K562 (cell line): ENCODE measurements around the gene LPGAT1. TPM values are rescaled to one million over a fixed set of nuclear protein-coding genes. Genes with fewer than 3 reads are reported as not detected.

Source experiments
- BDP1 ChIP-seq: IDR thresholded peaks from 3 replicates; pipeline ENCODE4 v1.6.1; 2011; ENCODE audit not compliant: insufficient read length, insufficient read depth
- CHD4 ChIP-seq: fragments of 200-600 bp; sonication (generic); IDR thresholded peaks from 3 replicates; pipeline ENCODE4 v1.6.1; 2012; ENCODE audit warnings: low read depth, mild to moderate bottlenecking, mixed read lengths, low read length, inconsistent platforms; ENCODE audit not compliant: insufficient read depth, insufficient replicate concordance, poor library complexity, severe bottlenecking
- CREB1 ChIP-seq, 2 experiments: sonication (generic) in 1 of 2; formaldehyde crosslinking in 1 of 2; IDR thresholded peaks; 2 replicates each; pipeline versions ENCODE4 v1.6.1 to v1.8.0; 2012 to 2022; ENCODE audit warnings: inconsistent platforms in 1 of 2, mild to moderate bottlenecking in 1 of 2, missing genetic modification reagents in 1 of 2, moderate library complexity in 1 of 2
- HDAC1 ChIP-seq, 2 experiments: fragments of 450-650 bp; IDR thresholded peaks; 2 replicates each; pipeline ENCODE4 v1.6.1; 2016 to 2017; ENCODE audit warnings: inconsistent platforms in 1 of 2, mild to moderate bottlenecking in 1 of 2, moderate library complexity in 1 of 2
- HNRNPUL1 ChIP-seq: fragments of 200-400 bp; formaldehyde crosslinking; IDR thresholded peaks from 2 replicates; pipeline ENCODE4 v1.6.1; 2017; ENCODE audit warnings: low read length
- JUN ChIP-seq, 2 experiments: sonication (generic) in 1 of 2; formaldehyde crosslinking in 1 of 2; IDR thresholded peaks; 2 replicates each; pipeline versions ENCODE4 v1.6.1 to v1.8.0; 2012 to 2022; ENCODE audit warnings: borderline replicate concordance in 2 of 2, mild to moderate bottlenecking in 2 of 2, improper control_type of control experiment in 1 of 2, low read depth in 1 of 2, low read length in 1 of 2, missing genetic modification reagents in 1 of 2
- MYNN ChIP-seq, 2 experiments: sonication (generic); formaldehyde crosslinking in 1 of 2; IDR thresholded peaks; 2 replicates each; pipeline versions ENCODE4 v1.5.0 to v1.6.1; 2016 to 2020; ENCODE audit warnings: antibody characterized with exemption in 1 of 2, missing genetic modification reagents in 1 of 2
- NCOR1 ChIP-seq: fragments of 450-650 bp; IDR thresholded peaks from 2 replicates; pipeline ENCODE4 v1.6.1; 2016; ENCODE audit warnings: mild to moderate bottlenecking, moderate library complexity
- OTX1 ChIP-seq: fragments of 450-650 bp; formaldehyde crosslinking; IDR thresholded peaks from 2 replicates; pipeline ENCODE4 v1.4.0; 2022; ENCODE audit warnings: mild to moderate bottlenecking
- SAFB2 ChIP-seq: fragments of 200-400 bp; formaldehyde crosslinking; IDR thresholded peaks from 2 replicates; pipeline ENCODE4 v1.6.1; 2018; ENCODE audit warnings: borderline replicate concordance, low read length, low read depth, moderate library complexity; ENCODE audit not compliant: severe bottlenecking
- TAF15 ChIP-seq: fragments of 200-400 bp; formaldehyde crosslinking; IDR thresholded peaks from 2 replicates; pipeline ENCODE4 v1.6.1; 2017; ENCODE audit warnings: mild to moderate bottlenecking, low read depth, low read length, moderate library complexity
- TARDBP ChIP-seq: fragments of 450-650 bp; IDR thresholded peaks from 2 replicates; pipeline ENCODE4 v1.6.1; 2016
- ZC3H4 ChIP-seq: sonication (generic); formaldehyde crosslinking; IDR thresholded peaks from 2 replicates; pipeline ENCODE4 v1.9.0; 2021; ENCODE audit warnings: missing genetic modification reagents, borderline replicate concordance
- ZNF12 ChIP-seq: sonication (generic); formaldehyde crosslinking; IDR thresholded peaks from 2 replicates; pipeline ENCODE4 v1.4.0; 2020; ENCODE audit warnings: mild to moderate bottlenecking, missing genetic modification reagents
- ZNF143 ChIP-seq: sonication (generic); formaldehyde crosslinking; IDR thresholded peaks from 2 replicates; pipeline ENCODE4 v1.9.0; 2022; ENCODE audit warnings: mild to moderate bottlenecking, missing genetic modification reagents
- ZNF644 ChIP-seq: fragments of 200-800 bp; sonication (Bioruptor generic); IDR thresholded peaks from 2 replicates; pipeline ENCODE4 v1.6.1; 2016; ENCODE audit warnings: low read depth, missing genetic modification characterization, missing compliant biosample characterization
- polyA plus RNA-seq, 8 experiments: library from polyadenylated mRNA; depleted of rRNA in 4 of 8; stranded (reverse) in 5 of 8; unstranded in 3 of 8; fragments of >200 nt; fragmentation: Nextera tagmentation in 2 of 8; fragmentation: Illumina TruSeq in 1 of 8; extraction: Ambion mirVana in 2 of 8; extraction: Trizol in 1 of 8; gene quantifications; 2 replicates each; pipeline versions ENCODE4 v1.2.1 to v1.2.3, GENCODE V29; 2011 to 2014; ENCODE audit warnings: inconsistent platforms in 1 of 8, missing spikeins in 1 of 8
- total RNA-seq, 7 experiments: library from RNA; depleted of rRNA in 6 of 7; stranded (reverse); fragments of >200 nt in 6 of 7; fragmentation: Illumina TruSeq in 2 of 7; extraction: Trizol in 2 of 7; gene quantifications; 2 replicates each; pipeline versions ENCODE4 v1.2.1 to v1.2.3, GENCODE V29; 2011 to 2021; ENCODE audit warnings: low replicate concordance in 1 of 7
- TF ChIP-seq, protein P1 (sequence below): fragments of 250-450 bp; sonication (Bioruptor Pico); IDR thresholded peaks from 2 replicates; pipeline ENCODE4 v1.8.0; 2022; ENCODE audit warnings: moderate library complexity, mild to moderate bottlenecking, inconsistent platforms
- TF ChIP-seq, protein P2 (sequence below): sonication (generic); formaldehyde crosslinking; IDR thresholded peaks from 2 replicates; pipeline ENCODE4 v1.8.0; 2023; ENCODE audit warnings: missing genetic modification reagents, mild to moderate bottlenecking, borderline replicate concordance
- TF ChIP-seq, protein P3 (sequence below): fragments of 250-450 bp; sonication (Bioruptor Pico); IDR thresholded peaks from 2 replicates; pipeline ENCODE4 v1.8.0; 2022; ENCODE audit warnings: moderate library complexity, mild to moderate bottlenecking, inconsistent platforms

LPGAT1 gene
- total and polyA plus RNA-seq, 9 of the 15 experiments (the other 6 are each of a cell fraction or from before 2014, with no cell fraction given) = 5.7 to 31.4 (median 16.3) TPM

DNA sequence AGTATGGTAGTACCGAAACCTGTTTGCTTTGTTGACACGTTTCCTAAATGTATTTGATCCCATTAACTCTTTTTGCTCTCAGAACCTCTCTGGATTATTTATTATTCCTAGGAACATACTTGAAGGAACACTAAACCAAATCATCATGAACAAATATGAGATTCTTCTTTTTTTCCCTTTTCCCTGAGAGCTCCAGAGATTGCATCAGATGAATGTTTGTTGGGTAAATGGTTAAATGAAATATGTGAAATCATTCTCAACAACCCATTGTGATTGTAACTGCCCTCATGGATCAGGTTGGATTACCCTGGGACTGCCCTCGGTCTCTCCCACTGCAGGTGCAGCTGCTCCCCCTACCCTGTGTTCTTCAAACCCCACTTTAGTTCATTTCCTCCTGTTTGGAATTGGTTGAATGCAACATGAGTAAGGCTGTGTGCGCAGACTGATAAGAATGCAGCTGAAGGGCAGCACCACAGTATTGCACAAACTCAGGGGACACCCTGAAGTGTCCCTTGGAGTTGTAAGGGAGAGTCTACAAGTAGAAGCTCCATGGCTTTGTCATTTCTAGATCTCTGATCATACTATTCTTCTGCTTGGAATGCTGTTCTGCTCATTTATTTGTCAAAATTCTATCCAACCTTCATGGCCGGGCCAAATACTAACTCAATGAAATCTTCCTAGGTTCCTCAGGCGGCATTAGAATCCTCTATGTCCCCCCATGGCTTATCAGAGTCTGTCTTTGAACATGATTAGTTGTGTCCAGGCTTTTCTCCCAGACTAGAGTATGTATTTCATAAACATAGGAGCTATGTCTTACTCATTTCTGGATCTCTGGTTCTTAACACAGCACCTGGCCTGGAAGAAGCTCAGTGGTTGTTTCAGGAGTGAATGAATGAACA, 108.0 kb downstream of the LPGAT1 start (continued):
- TF ChIP-seq, protein P1, sequence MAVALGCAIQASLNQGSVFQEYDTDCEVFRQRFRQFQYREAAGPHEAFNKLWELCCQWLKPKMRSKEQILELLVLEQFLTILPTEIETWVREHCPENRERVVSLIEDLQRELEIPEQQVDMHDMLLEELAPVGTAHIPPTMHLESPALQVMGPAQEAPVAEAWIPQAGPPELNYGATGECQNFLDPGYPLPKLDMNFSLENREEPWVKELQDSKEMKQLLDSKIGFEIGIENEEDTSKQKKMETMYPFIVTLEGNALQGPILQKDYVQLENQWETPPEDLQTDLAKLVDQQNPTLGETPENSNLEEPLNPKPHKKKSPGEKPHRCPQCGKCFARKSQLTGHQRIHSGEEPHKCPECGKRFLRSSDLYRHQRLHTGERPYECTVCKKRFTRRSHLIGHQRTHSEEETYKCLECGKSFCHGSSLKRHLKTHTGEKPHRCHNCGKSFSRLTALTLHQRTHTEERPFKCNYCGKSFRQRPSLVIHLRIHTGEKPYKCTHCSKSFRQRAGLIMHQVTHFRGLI (CRISPR knock-in tag) = no peak
- TF ChIP-seq ZNF12 (CRISPR knock-in tag) = no peak
- TF ChIP-seq, protein P2, sequence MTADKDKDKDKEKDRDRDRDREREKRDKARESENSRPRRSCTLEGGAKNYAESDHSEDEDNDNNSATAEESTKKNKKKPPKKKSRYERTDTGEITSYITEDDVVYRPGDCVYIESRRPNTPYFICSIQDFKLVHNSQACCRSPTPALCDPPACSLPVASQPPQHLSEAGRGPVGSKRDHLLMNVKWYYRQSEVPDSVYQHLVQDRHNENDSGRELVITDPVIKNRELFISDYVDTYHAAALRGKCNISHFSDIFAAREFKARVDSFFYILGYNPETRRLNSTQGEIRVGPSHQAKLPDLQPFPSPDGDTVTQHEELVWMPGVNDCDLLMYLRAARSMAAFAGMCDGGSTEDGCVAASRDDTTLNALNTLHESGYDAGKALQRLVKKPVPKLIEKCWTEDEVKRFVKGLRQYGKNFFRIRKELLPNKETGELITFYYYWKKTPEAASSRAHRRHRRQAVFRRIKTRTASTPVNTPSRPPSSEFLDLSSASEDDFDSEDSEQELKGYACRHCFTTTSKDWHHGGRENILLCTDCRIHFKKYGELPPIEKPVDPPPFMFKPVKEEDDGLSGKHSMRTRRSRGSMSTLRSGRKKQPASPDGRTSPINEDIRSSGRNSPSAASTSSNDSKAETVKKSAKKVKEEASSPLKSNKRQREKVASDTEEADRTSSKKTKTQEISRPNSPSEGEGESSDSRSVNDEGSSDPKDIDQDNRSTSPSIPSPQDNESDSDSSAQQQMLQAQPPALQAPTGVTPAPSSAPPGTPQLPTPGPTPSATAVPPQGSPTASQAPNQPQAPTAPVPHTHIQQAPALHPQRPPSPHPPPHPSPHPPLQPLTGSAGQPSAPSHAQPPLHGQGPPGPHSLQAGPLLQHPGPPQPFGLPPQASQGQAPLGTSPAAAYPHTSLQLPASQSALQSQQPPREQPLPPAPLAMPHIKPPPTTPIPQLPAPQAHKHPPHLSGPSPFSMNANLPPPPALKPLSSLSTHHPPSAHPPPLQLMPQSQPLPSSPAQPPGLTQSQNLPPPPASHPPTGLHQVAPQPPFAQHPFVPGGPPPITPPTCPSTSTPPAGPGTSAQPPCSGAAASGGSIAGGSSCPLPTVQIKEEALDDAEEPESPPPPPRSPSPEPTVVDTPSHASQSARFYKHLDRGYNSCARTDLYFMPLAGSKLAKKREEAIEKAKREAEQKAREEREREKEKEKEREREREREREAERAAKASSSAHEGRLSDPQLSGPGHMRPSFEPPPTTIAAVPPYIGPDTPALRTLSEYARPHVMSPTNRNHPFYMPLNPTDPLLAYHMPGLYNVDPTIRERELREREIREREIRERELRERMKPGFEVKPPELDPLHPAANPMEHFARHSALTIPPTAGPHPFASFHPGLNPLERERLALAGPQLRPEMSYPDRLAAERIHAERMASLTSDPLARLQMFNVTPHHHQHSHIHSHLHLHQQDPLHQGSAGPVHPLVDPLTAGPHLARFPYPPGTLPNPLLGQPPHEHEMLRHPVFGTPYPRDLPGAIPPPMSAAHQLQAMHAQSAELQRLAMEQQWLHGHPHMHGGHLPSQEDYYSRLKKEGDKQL = no peak
- TF ChIP-seq, protein P3, sequence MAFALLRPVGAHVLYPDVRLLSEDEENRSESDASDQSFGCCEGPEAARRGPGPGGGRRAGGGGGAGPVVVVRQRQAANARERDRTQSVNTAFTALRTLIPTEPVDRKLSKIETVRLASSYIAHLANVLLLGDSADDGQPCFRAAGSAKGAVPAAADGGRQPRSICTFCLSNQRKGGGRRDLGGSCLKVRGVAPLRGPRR = no peak
- TF ChIP-seq NCOR1 = peak; percentile 84
- TF ChIP-seq TAF15 = no peak
- no peak for TF ChIP-seq OTX1
- no peak for TF ChIP-seq HNRNPUL1
- no peak for TF ChIP-seq BDP1
- TF ChIP-seq ZNF644 = no peak
- TF ChIP-seq CREB1 (IDR thresholded peaks at IDR 0.05) = peak; percentile 23; the same call in 1 of the 2 replicates
- peak; percentile 46; the same call in 1 of the 2 replicates for TF ChIP-seq CREB1 (CRISPR knock-in tag; IDR thresholded peaks at IDR 0.05)
- TF ChIP-seq JUN (IDR thresholded peaks at IDR 0.05; ENCODE audit: borderline replicate concordance, low read depth, low read length) = peak; percentile 63; the same call in 1 of the 2 replicates
- TF ChIP-seq JUN (CRISPR knock-in tag; IDR thresholded peaks at IDR 0.05; ENCODE audit: borderline replicate concordance) = no peak
- TF ChIP-seq TARDBP = no peak; the same call in none of the 2 replicates
- 0 out of 2 replicates have a peak, but pooled peaks have one; percentile 65 for TF ChIP-seq MYNN (IDR thresholded peaks at IDR 0.05)
- TF ChIP-seq MYNN (CRISPR knock-in tag; IDR thresholded peaks at IDR 0.05) = no peak
- TF ChIP-seq ZC3H4 (CRISPR knock-in tag) = no peak
- TF ChIP-seq ZNF143 = no peak
- peak in 1 of 2 experiments; percentile 72; a peak in 1 of 4 replicates for TF ChIP-seq HDAC1 (IDR thresholded peaks at IDR 0.05)
- TF ChIP-seq SAFB2 = no peak
- TF ChIP-seq CHD4 = peak; percentile 38
